Dermis blood vessel endothelial cell (primary cell): Measurements from ENCODE around the gene NEMP2. TPM values are rescaled to one million over a fixed set of nuclear protein-coding genes. Genes with fewer than 3 reads are reported as not detected.

ENCODE experiments used
- DNase-seq: peaks from one replicate; pipeline ENCODE4 v3.0.0; 2010
- total RNA-seq: library from RNA; depleted of rRNA; stranded (reverse); fragments of >200 nt; gene quantifications from 2 replicates; pipeline ENCODE4 v1.2.3, GENCODE V29; 2014

Gene NEMP2
- total RNA-seq, 1 donor from 2014 or later, result 4.1 TPM

- DNase-seq, result no peak
Measured at GRCh38 chr2:190455358-190456095, 79.0 kb downstream of the NEMP2 start.

GRCh38 chr2:190454795-190455194 lies 79.7 kb downstream of the NEMP2 start:
- DNase-seq, result no peak

Other genes starting within 250 kb of the NEMP2 start
- gene HIBCH, start 214.9 kb downstream of the NEMP2 start, total RNA-seq, result 22.6 and 26.2 TPM in 2 replicates
- 14.5 and 26.9 TPM in 2 replicates for gene INPP1, start 191.1 kb downstream of the NEMP2 start, total RNA-seq
- gene MFSD6, start 126.4 kb downstream of the NEMP2 start, total RNA-seq, result 9.9 and 10.2 TPM in 2 replicates
- 38.8 and 64.2 TPM in 2 replicates for gene NAB1, start 114.4 kb upstream of the NEMP2 start, total RNA-seq